SU-DHL-6 (cell line): ENCODE results near the gene MEGF6.

Experiments used
- H2AFZ ChIP-seq: fragments of 200-600 bp; sonication (generic); 2 replicates; pipeline ENCODE4 v1.6.1; 2014; ENCODE audit warnings: low read depth, mild to moderate bottlenecking, moderate library complexity, mixed read lengths, antibody characterized with exemption, low read length; ENCODE audit not compliant: severe bottlenecking
- H3F3A ChIP-seq: fragments of 200-600 bp; shearing (Covaris generic); 2 replicates; pipeline ENCODE4 v1.6.0; 2016; ENCODE audit warnings: antibody characterized with exemption, mild to moderate bottlenecking; ENCODE audit not compliant: insufficient read depth
- H3K27ac ChIP-seq: fragments of 200-600 bp; sonication (generic); 2 replicates; pipeline ENCODE4 v1.5.1; 2016; ENCODE audit warnings: low read depth, mild to moderate bottlenecking, low read length, moderate library complexity, mixed read lengths
- H3K27me3 ChIP-seq: fragments of 200-600 bp; sonication (generic), shearing (Covaris generic); 2 replicates; pipeline ENCODE4 v1.6.0; 2014; ENCODE audit warnings: mild to moderate bottlenecking, low read length
- H3K36me3 ChIP-seq: fragments of 200-600 bp; sonication (generic); 2 replicates; pipeline ENCODE4 v1.6.1; 2014; ENCODE audit warnings: mild to moderate bottlenecking, low read length, mixed read lengths
- H3K4me2 ChIP-seq: fragments of 300-600, 200-600 bp; shearing (Covaris generic), sonication (generic); 2 replicates; pipeline ENCODE4 v1.6.0; 2014; ENCODE audit warnings: low read length, low read depth, mild to moderate bottlenecking; ENCODE audit not compliant: poor library complexity, severe bottlenecking
- H3K4me3 ChIP-seq: fragments of 200-600 bp; sonication (generic); 2 replicates; pipeline ENCODE4 v1.5.1; 2014; ENCODE audit warnings: antibody characterized with exemption, low read length, mild to moderate bottlenecking, mixed read lengths; ENCODE audit not compliant: insufficient read depth, poor library complexity, severe bottlenecking
- H3K79me2 ChIP-seq: fragments of 200-600 bp; sonication (generic); 2 replicates; pipeline ENCODE4 v1.6.1; 2014; ENCODE audit warnings: mild to moderate bottlenecking, low read length, moderate library complexity; ENCODE audit not compliant: insufficient read depth
- H3K9ac ChIP-seq: fragments of 200-600 bp; sonication (generic); 2 replicates; pipeline ENCODE4 v1.7.0; 2014; ENCODE audit warnings: mild to moderate bottlenecking, low read length
- H3K9me2 ChIP-seq: fragments of 200-600 bp; sonication (generic); replicated peaks from 2 replicates; pipeline ENCODE4 v1.6.1; 2014; ENCODE audit warnings: low read length; ENCODE audit not compliant: insufficient read depth
- H3K9me3 ChIP-seq: fragments of 200-600 bp; sonication (generic); 2 replicates; pipeline ENCODE4 v1.6.1; 2014; ENCODE audit warnings: low read length, mixed read lengths; ENCODE audit not compliant: insufficient read depth
- H4K20me1 ChIP-seq: fragments of 200-600 bp; sonication (generic); 2 replicates; pipeline ENCODE4 v1.6.1; 2014; ENCODE audit warnings: low read depth, mild to moderate bottlenecking, antibody characterized with exemption, low read length, moderate library complexity, mixed read lengths
- EZH2phosphoT487 ChIP-seq: fragments of 200-600 bp; sonication (generic), shearing (Covaris generic); conservative IDR thresholded peaks from 2 replicates; pipeline ENCODE4 v1.6.1; 2018; ENCODE audit warnings: mild to moderate bottlenecking, antibody characterized with exemption, low read length, moderate library complexity, mixed read lengths
- TF ChIP-seq, protein P1 (sequence below): fragments of 200-600 bp; sonication (generic); IDR thresholded peaks from one replicate; pipeline ENCODE4 v1.5.1; 2017; ENCODE audit warnings: antibody characterized with exemption, mild to moderate bottlenecking, low read length, moderate library complexity; ENCODE audit not compliant: insufficient read depth, poor library complexity, severe bottlenecking

The MEGF6 gene

GRCh38 chr1:3571263-3571662 is 40.0 kb downstream of the MEGF6 start:
- no peaks in the 10 kb centered on the region for H3K9me3 ChIP-seq
- H3K27me3 ChIP-seq: no peaks in the 10 kb centered on the region
- H3K79me2 ChIP-seq: no peaks in the 10 kb centered on the region
- no peaks in the 10 kb centered on the region for H3K36me3 ChIP-seq
- no peaks in the 10 kb centered on the region for H3F3A ChIP-seq
- no peak for TF ChIP-seq EZH2phosphoT487
- TF ChIP-seq, protein P1, sequence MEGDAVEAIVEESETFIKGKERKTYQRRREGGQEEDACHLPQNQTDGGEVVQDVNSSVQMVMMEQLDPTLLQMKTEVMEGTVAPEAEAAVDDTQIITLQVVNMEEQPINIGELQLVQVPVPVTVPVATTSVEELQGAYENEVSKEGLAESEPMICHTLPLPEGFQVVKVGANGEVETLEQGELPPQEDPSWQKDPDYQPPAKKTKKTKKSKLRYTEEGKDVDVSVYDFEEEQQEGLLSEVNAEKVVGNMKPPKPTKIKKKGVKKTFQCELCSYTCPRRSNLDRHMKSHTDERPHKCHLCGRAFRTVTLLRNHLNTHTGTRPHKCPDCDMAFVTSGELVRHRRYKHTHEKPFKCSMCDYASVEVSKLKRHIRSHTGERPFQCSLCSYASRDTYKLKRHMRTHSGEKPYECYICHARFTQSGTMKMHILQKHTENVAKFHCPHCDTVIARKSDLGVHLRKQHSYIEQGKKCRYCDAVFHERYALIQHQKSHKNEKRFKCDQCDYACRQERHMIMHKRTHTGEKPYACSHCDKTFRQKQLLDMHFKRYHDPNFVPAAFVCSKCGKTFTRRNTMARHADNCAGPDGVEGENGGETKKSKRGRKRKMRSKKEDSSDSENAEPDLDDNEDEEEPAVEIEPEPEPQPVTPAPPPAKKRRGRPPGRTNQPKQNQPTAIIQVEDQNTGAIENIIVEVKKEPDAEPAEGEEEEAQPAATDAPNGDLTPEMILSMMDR: no peak
- H3K9ac ChIP-seq: no peak overlapping the region
- no peaks in the 10 kb centered on the region for H4K20me1 ChIP-seq
- H2AFZ ChIP-seq: no peak overlapping the region
- no peaks in the 10 kb centered on the region for H3K9me2 ChIP-seq
- H3K27ac ChIP-seq: no peak overlapping the region
- H3K4me2 ChIP-seq: no peak overlapping the region
- no peak overlapping the region for H3K4me3 ChIP-seq

DNA sequence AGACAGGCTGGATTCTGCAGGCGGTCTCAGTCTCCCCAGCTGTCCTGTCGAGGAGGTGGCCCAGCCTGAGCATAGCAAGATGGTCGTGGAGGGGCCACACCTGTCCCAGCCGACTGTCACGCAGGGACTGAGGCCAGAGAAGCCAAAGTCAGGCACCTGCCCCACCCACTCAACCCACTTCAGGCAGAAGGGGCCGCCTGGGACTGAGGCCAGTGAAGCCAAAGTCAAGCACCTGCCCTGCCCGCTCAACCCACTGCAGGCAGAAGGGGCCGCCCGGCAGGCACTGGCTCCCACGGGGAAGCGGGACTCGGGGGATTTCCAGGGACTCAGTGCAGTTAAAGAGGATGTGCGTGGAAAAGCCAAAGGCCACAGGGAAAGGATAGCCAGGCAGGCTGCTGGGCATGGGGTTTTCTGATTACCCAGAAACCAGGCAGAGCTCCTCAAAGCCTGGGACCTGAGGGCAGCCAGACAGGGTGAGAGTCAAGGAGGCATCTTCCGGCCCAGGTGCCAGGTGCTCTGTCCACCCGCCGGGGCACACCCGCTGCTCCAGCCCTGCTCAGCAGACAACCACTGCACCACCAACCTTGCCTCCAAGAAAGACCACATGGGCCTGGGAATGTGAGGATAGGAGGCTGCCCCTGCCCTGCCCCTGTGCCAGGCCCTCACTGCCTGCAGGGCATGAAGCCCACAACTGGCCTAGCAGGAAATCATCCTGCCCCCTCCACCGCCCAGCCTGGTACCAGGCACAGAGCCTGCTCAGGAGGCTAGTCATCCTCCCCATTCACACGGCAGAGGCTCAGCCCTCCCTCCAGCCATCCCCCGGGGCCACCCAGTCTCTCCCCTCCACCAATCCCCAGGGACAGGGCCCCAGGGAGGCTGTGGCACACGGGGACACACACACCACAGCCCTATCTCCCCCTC is 41.0 kb downstream of the MEGF6 start:
- no peak for TF ChIP-seq EZH2phosphoT487
- TF ChIP-seq, protein P1: no peak
- no peaks in the 10 kb centered on the region for H3K9me2 ChIP-seq
- H3K27ac ChIP-seq: no peak overlapping the region
- no peak overlapping the region for H2AFZ ChIP-seq
- no peaks in the 10 kb centered on the region for H4K20me1 ChIP-seq
- H3F3A ChIP-seq: no peaks in the 10 kb centered on the region
- no peaks in the 10 kb centered on the region for H3K27me3 ChIP-seq
- H3K4me3 ChIP-seq: no peak overlapping the region
- no peak overlapping the region for H3K4me2 ChIP-seq
- no peaks in the 10 kb centered on the region for H3K9me3 ChIP-seq
- H3K36me3 ChIP-seq: no peaks in the 10 kb centered on the region
- no peaks in the 10 kb centered on the region for H3K79me2 ChIP-seq
- no peak overlapping the region for H3K9ac ChIP-seq

GRCh38 chr1:3569436-3569835 is 41.9 kb downstream of the MEGF6 start:
- H4K20me1 ChIP-seq: no peaks in the 10 kb centered on the region
- H3K4me2 ChIP-seq: no peak overlapping the region
- no peaks in the 10 kb centered on the region for H3K9me3 ChIP-seq
- no peak overlapping the region for H3K9ac ChIP-seq
- TF ChIP-seq EZH2phosphoT487: no peak
- TF ChIP-seq, protein P1: no peak
- no peak overlapping the region for H3K4me3 ChIP-seq
- no peaks in the 10 kb centered on the region for H3K9me2 ChIP-seq
- H2AFZ ChIP-seq: no peak overlapping the region
- H3K36me3 ChIP-seq: no peaks in the 10 kb centered on the region
- H3K79me2 ChIP-seq: no peaks in the 10 kb centered on the region
- H3F3A ChIP-seq: no peaks in the 10 kb centered on the region
- H3K27ac ChIP-seq: no peak overlapping the region
- no peaks in the 10 kb centered on the region for H3K27me3 ChIP-seq
